ENCODE data around the gene UST.

Gene UST

DNA sequence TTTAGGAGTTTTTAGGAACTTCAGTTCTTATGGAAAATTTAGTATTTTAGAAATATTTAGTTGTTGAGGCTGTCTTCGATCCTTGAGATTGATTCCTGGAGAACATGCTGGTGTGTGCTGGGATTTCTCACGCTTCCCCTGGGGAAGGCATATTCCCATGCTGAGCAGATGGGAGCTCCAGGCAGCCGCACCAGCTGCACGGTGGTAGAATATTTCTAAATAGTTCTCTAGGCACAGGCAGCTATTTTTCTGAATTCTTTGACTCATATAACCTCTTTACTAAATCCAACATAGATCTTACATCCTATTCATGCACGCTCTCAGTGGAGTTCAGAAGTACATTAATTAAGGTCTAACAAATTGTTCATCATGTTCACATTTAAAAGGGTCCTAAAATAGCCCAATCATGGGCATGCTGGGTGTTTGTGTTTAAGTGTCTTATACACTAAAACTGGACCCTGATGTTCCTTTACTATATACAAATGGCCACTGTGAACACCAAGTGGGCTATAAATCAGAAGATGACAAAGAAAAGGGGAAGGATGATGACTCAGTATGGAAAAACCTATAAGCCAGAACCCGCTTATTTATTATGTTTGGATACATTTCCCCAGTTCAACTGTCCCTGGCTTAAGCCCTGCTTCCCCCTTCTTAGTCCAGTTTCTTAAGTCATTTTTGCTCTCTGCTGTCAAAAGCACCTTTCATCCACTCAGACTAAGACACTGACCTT is 138.5 kb downstream of the UST start:
- H3K18ac ChIP-seq (ENCODE audit: low read length): no peak overlapping the region
- H3K14ac ChIP-seq (ENCODE audit: low read length): no peak overlapping the region
- no peak overlapping the region for H3K4me2 ChIP-seq (ENCODE audit: insufficient read depth, low read length, poor library complexity, severe bottlenecking)
- H3K4me1 ChIP-seq (ENCODE audit: control insufficient read depth in 2 of 2, insufficient read depth in 1 of 2, low read depth in 1 of 2, low read length in 2 of 2): peaks cover 15 to 20% of the 10 kb centered on the region in 2 donors
- H3K4me3 ChIP-seq (ENCODE audit: low read length in 2 of 2): no peak overlapping the region
- H3K79me1 ChIP-seq (ENCODE audit: low read depth, low read length): no peaks in the 10 kb centered on the region
- H3K4ac ChIP-seq (ENCODE audit: low read length): no peak overlapping the region
- no peak overlapping the region for H3K23ac ChIP-seq (ENCODE audit: low read depth, low read length, poor library complexity)
- no peak overlapping the region for H2AK5ac ChIP-seq (ENCODE audit: low read depth, low read length)
- H2BK120ac ChIP-seq (ENCODE audit: low read depth, low read length): no peak overlapping the region
- no peak overlapping the region for H4K91ac ChIP-seq (ENCODE audit: low read depth, low read length, poor library complexity)
- no peak overlapping the region for H4K8ac ChIP-seq (ENCODE audit: low read depth, low read length)
- no CpG with 5 or more reads among the region's 6 CpGs for WGBS, 2 donors (ENCODE audit: extremely low coverage in 2 of 2, insufficient read length in 2 of 2, insufficient replicate concordance in 1 of 2)
- no peaks in the 10 kb centered on the region for H3K27me3 ChIP-seq (ENCODE audit: control insufficient read depth in 3 of 3, insufficient read depth in 3 of 3, low read depth in 1 of 3, low read length in 3 of 3)
- no peak for DNase-seq (ENCODE audit: low spot score)
- H3K36me3 ChIP-seq (replicated peaks in 1 of 2; ENCODE audit: control insufficient read depth in 2 of 2, insufficient read depth in 2 of 2, low read length in 2 of 2): peaks cover 0 to 2% of the 10 kb centered on the region in 2 donors
- no peak overlapping the region for H3K9ac ChIP-seq (ENCODE audit: low read depth, low read length, poor library complexity)
- no peak overlapping the region for H2BK5ac ChIP-seq (ENCODE audit: low read length)
- no peaks in the 10 kb centered on the region for H3K9me3 ChIP-seq (replicated peaks in 1 of 2; ENCODE audit: control insufficient read depth in 2 of 2, insufficient read depth in 1 of 2, low read depth in 1 of 2, low read length in 2 of 2)
- H2BK15ac ChIP-seq (ENCODE audit: low read length): no peak overlapping the region
- no peak overlapping the region for H2AFZ ChIP-seq (ENCODE audit: low read length)
- no peak overlapping the region for H2BK12ac ChIP-seq (ENCODE audit: low read length)
- H3K27ac ChIP-seq (replicated peaks; ENCODE audit: low read length): peak overlapping the region; percentile 87

DNA sequence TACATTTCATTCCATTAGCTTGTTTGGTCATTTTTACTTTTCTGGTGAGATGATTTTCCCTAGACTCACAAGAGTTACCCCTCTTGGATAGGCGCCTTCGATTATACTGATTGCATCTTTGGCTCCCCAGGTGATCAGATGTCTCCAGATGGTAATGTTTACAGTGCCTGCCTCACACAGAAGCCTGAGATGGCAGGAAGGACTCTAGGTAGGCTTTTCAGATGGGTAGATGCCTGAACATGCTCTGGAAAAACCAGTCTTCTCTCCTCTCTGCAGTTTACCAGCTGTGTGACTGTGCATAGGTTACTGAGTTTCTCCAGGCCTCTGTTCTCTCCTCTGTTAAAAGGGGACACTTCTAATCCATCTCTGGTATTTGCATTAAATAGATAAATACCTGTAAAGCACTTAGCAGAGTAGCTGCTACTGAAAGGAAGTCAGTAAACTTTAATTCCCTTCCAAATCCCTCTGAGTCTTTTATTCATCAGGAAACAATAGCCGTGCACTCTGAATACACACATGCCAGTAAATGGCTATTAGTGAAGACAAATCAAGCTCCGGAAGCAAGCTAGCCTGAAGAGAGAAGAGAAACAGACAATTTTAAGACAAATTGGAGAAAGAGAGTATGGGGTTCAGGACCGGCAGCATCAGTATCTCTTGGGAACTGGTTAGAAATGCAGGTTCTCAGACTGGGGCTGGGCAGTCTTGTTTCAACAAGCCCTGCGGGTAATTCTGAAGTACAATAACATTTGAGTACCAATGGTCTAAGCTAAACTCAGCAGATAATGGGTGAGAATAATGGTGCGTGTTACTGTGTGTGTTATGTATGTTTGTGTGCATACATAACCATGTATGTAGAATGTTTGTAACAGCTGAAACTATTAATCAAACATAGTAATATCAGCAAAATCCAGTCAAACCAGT is 139.4 kb downstream of the UST start:
- Histone ChIP-seq H2BK5ac (ENCODE audit: low read length) (no peak overlapping the region), H3K27me3 (ENCODE audit: control insufficient read depth in 3 of 3, insufficient read depth in 3 of 3, low read depth in 1 of 3, low read length in 3 of 3) (no peaks in the 10 kb centered on the region), H2AFZ (ENCODE audit: low read length) (peak overlapping the region; percentile 18), H3K18ac (ENCODE audit: low read length) (no peak overlapping the region), H3K36me3 (replicated peaks in 1 of 2; ENCODE audit: control insufficient read depth in 2 of 2, insufficient read depth in 2 of 2, low read length in 2 of 2) (peaks cover 0 to 2% of the 10 kb centered on the region in 2 donors), H4K91ac (ENCODE audit: low read depth, low read length, poor library complexity) (no peak overlapping the region), H2AK5ac (ENCODE audit: low read depth, low read length) (no peak overlapping the region), H3K4me3 (ENCODE audit: low read length in 2 of 2) (no peak overlapping the region), H3K14ac (ENCODE audit: low read length) (no peak overlapping the region), H3K27ac (replicated peaks; ENCODE audit: low read length) (peak overlapping the region; percentile 87), H3K9me3 (replicated peaks in 1 of 2; ENCODE audit: control insufficient read depth in 2 of 2, insufficient read depth in 1 of 2, low read depth in 1 of 2, low read length in 2 of 2) (no peaks in the 10 kb centered on the region), H2BK12ac (ENCODE audit: low read length) (no peak overlapping the region), H3K9ac (ENCODE audit: low read depth, low read length, poor library complexity) (no peak overlapping the region), H4K8ac (ENCODE audit: low read depth, low read length) (no peak overlapping the region), H3K79me1 (ENCODE audit: low read depth, low read length) (no peaks in the 10 kb centered on the region), H2BK120ac (ENCODE audit: low read depth, low read length) (no peak overlapping the region), H3K23ac (ENCODE audit: low read depth, low read length, poor library complexity) (no peak overlapping the region), H2BK15ac (ENCODE audit: low read length) (no peak overlapping the region), H3K4me1 (ENCODE audit: control insufficient read depth in 2 of 2, insufficient read depth in 1 of 2, low read depth in 1 of 2, low read length in 2 of 2) (peaks cover 15 to 20% of the 10 kb centered on the region in 2 donors), H3K4me2 (ENCODE audit: insufficient read depth, low read length, poor library complexity, severe bottlenecking) (no peak overlapping the region), H3K4ac (ENCODE audit: low read length) (no peak overlapping the region)
- no CpG with 5 or more reads among the region's 7 CpGs for WGBS, 2 donors (ENCODE audit: extremely low coverage in 2 of 2, insufficient read length in 2 of 2, insufficient replicate concordance in 1 of 2)
- DNase-seq (ENCODE audit: low spot score): peak; percentile 51

DNA sequence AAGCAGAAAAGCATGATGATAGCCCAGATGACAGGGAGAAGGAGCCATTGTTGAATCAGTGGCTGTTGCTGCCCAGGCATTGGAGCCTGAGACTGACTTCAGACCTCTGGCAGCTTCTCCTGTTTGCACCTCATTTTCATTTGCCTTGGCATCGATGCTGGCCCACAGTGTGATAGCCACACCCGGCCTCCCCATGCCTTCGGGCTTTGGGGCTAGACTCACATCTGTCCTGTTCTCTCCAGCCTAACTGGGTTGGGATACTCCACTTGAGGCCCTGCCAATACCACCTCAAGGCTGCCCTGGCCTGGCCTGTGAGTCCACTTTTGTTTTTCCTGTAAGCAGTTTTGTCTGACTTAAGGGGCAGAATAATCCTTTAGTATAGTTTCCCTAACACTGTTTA is 140.4 kb downstream of the UST start:
- peaks cover 0 to 2% of the 10 kb centered on the region in 2 donors for H3K36me3 ChIP-seq (replicated peaks in 1 of 2; ENCODE audit: control insufficient read depth in 2 of 2, insufficient read depth in 2 of 2, low read length in 2 of 2)
- no peak overlapping the region for H2BK12ac ChIP-seq (ENCODE audit: low read length)
- no peak overlapping the region for H2BK5ac ChIP-seq (ENCODE audit: low read length)
- no peak overlapping the region for H2BK15ac ChIP-seq (ENCODE audit: low read length)
- H3K4ac ChIP-seq (ENCODE audit: low read length): no peak overlapping the region
- H3K9ac ChIP-seq (ENCODE audit: low read depth, low read length, poor library complexity): no peak overlapping the region
- H3K4me3 ChIP-seq (ENCODE audit: low read length in 2 of 2): no peak overlapping the region
- WGBS, 2 donors (ENCODE audit: extremely low coverage in 2 of 2, insufficient read length in 2 of 2, insufficient replicate concordance in 1 of 2): no CpG with 5 or more reads among the region's 3 CpGs
- H2AK5ac ChIP-seq (ENCODE audit: low read depth, low read length): peak overlapping the region; percentile 57
- H3K4me1 ChIP-seq (ENCODE audit: control insufficient read depth in 2 of 2, insufficient read depth in 1 of 2, low read depth in 1 of 2, low read length in 2 of 2): peaks cover 15 to 20% of the 10 kb centered on the region in 2 donors
- H3K23ac ChIP-seq (ENCODE audit: low read depth, low read length, poor library complexity): no peak overlapping the region
- no peaks in the 10 kb centered on the region for H3K9me3 ChIP-seq (replicated peaks in 1 of 2; ENCODE audit: control insufficient read depth in 2 of 2, insufficient read depth in 1 of 2, low read depth in 1 of 2, low read length in 2 of 2)
- no peak overlapping the region for H2AFZ ChIP-seq (ENCODE audit: low read length)
- H3K4me2 ChIP-seq (ENCODE audit: insufficient read depth, low read length, poor library complexity, severe bottlenecking): no peak overlapping the region
- no peaks in the 10 kb centered on the region for H3K79me1 ChIP-seq (ENCODE audit: low read depth, low read length)
- peak overlapping the region; percentile 88 for H3K18ac ChIP-seq (ENCODE audit: low read length)
- H4K91ac ChIP-seq (ENCODE audit: low read depth, low read length, poor library complexity): no peak overlapping the region
- no peaks in the 10 kb centered on the region for H3K27me3 ChIP-seq (ENCODE audit: control insufficient read depth in 3 of 3, insufficient read depth in 3 of 3, low read depth in 1 of 3, low read length in 3 of 3)
- DNase-seq (ENCODE audit: low spot score): no peak
- no peak overlapping the region for H2BK120ac ChIP-seq (ENCODE audit: low read depth, low read length)
- no peak overlapping the region for H3K14ac ChIP-seq (ENCODE audit: low read length)
- no peak overlapping the region for H4K8ac ChIP-seq (ENCODE audit: low read depth, low read length)
- peak overlapping the region; percentile 3 for H3K27ac ChIP-seq (replicated peaks; ENCODE audit: low read length)

DNA sequence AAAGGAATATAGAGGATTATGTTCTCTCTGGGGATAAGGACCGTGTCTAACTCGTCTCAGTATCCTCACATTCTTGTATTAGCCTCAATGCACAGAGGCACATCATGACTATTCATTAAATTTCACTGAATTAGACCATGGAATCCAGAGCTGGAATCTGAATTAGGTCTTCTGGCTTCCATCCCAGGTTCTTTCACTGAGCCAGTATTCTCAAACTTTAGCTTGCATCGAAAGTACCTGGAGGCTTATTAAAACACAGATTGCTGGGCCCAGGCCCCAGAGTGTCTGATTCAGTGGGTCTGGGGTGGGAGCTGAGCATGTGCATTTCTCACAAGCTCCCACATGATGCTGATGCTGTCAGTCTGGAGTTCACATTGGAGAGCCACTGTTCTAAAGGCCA is 142.0 kb downstream of the UST start:
- Histone ChIP-seq H3K18ac (ENCODE audit: low read length) (no peak overlapping the region), H3K27ac (replicated peaks; ENCODE audit: low read length) (no peak overlapping the region), H3K4me2 (ENCODE audit: insufficient read depth, low read length, poor library complexity, severe bottlenecking) (no peak overlapping the region), H3K4me3 (ENCODE audit: low read length in 2 of 2) (no peak overlapping the region), H4K8ac (ENCODE audit: low read depth, low read length) (no peak overlapping the region), H3K23ac (ENCODE audit: low read depth, low read length, poor library complexity) (no peak overlapping the region), H3K9ac (ENCODE audit: low read depth, low read length, poor library complexity) (no peak overlapping the region), H3K79me1 (ENCODE audit: low read depth, low read length) (no peaks in the 10 kb centered on the region), H3K36me3 (replicated peaks in 1 of 2; ENCODE audit: control insufficient read depth in 2 of 2, insufficient read depth in 2 of 2, low read length in 2 of 2) (peaks cover 0 to 2% of the 10 kb centered on the region in 2 donors), H3K4ac (ENCODE audit: low read length) (no peak overlapping the region), H2AK5ac (ENCODE audit: low read depth, low read length) (no peak overlapping the region), H2BK12ac (ENCODE audit: low read length) (no peak overlapping the region), H3K14ac (ENCODE audit: low read length) (no peak overlapping the region), H4K91ac (ENCODE audit: low read depth, low read length, poor library complexity) (no peak overlapping the region), H2BK15ac (ENCODE audit: low read length) (no peak overlapping the region), H3K4me1 (ENCODE audit: control insufficient read depth in 2 of 2, insufficient read depth in 1 of 2, low read depth in 1 of 2, low read length in 2 of 2) (peaks cover 15 to 20% of the 10 kb centered on the region in 2 donors), H3K27me3 (ENCODE audit: control insufficient read depth in 3 of 3, insufficient read depth in 3 of 3, low read depth in 1 of 3, low read length in 3 of 3) (no peaks in the 10 kb centered on the region), H3K9me3 (replicated peaks in 1 of 2; ENCODE audit: control insufficient read depth in 2 of 2, insufficient read depth in 1 of 2, low read depth in 1 of 2, low read length in 2 of 2) (no peaks in the 10 kb centered on the region), H2BK5ac (ENCODE audit: low read length) (no peak overlapping the region), H2AFZ (ENCODE audit: low read length) (no peak overlapping the region), H2BK120ac (ENCODE audit: low read depth, low read length) (no peak overlapping the region)
- WGBS, 2 donors (ENCODE audit: extremely low coverage in 2 of 2, insufficient read length in 2 of 2, insufficient replicate concordance in 1 of 2): no CpG with 5 or more reads among the region's 3 CpGs
- no peak for DNase-seq (ENCODE audit: low spot score)
